ENCODE results near the gene CSF1R. TPM values are rescaled to one million over a fixed set of nuclear protein-coding genes. Genes with fewer than 3 reads are reported as not detected.
A peak's percentile ranks its signal among the peaks of the same experiment; 100 is the strongest.
"Not testable (repeated sequence)": the region's sequence is repeated elsewhere in the genome, so short reads cannot be mapped to it uniquely, and the experiment has no call there.

The CSF1R gene
- total RNA-seq, 1 donor from 2014 or later: 2.7 TPM

DNA sequence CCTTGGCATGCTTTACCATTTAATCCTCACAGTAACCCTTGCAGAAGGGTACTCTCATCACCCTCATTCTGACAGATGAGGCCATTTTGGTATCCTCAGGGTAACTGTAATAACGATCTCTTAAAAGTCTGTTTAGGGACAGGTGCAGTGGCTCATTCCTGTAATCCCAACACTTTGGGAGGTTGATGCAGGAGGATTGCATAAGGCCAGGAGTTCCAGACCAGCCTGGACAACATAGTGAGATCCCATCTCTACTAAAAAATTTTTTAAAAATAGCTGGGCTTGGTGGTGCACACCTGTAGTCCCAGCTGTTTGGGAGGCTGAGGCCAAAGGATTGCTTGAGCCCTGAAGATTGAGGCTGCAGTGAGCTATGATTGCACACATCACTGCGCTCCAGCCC is 31.8 kb downstream of the CSF1R start:
- no peak for ATAC-seq

DNA sequence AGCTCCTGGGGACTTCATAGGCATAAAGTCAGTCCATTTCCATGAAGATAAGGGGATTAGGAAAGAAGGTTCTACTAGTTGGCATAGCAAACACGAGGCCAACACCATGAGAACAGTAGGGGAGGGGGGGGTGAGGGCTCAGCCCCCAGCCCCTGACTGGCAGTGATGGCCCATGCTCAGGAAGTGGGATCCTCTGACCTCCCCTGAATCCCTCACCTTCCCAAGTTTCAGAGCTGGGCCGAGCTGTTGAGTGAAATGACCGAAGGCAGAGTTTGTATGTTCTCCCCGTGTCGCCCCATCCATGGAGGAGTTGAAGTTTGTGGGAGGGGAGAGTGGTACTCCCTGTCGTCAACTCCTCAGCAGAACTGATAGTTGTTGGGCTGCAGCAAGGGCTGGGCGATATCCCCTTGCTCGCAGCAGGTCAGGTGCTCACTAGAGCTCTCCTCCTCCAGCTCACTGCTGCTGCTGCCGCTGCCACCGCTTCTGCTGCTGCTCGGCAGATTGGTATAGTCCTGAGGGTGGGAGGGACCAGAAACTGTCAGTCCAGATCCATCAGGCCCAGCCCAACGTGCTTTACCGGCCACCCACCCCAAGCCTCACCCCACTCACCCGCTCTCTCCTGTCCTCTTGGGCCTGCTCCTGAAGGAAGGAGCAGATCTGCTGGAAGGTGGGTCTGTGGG is 32.5 kb downstream of the CSF1R start:
- no peak for ATAC-seq

DNA sequence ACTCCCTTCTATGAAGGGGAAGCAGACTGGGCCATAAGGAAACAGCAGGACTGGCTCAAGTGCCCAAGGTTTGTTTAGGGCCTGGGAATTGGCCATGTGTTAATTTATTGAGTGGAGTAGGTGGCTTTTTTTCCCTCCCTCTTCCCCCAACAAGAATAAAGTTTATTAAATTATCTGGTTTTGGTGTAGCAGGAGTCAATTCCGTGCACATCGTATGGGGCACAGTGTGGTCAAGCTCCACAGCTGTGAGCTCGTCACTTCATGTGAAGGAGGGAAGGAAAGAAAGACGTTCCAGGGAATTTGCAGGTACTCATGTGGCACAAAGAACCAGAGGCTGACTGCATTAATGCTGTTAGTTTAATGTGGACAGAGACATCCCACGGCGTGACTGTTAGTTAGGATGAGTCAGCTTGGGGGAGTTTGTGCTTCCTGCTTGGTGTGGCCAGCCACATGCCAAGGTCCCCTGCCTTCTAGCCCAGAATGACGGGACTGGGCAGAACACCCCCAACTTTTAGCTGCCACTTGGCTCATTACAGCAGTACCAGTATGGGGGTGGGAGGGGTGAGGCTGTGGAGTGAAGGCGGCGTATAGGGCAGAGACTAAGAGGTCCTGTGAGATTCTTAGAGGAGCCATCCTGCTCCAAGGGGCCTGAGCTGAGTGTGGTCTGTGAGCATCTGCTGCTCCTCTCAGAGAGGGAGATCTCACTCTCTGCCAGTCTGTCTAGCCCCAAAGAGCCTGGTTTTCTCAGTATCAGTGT is 33.2 kb downstream of the CSF1R start:
- no peak for ATAC-seq

DNA sequence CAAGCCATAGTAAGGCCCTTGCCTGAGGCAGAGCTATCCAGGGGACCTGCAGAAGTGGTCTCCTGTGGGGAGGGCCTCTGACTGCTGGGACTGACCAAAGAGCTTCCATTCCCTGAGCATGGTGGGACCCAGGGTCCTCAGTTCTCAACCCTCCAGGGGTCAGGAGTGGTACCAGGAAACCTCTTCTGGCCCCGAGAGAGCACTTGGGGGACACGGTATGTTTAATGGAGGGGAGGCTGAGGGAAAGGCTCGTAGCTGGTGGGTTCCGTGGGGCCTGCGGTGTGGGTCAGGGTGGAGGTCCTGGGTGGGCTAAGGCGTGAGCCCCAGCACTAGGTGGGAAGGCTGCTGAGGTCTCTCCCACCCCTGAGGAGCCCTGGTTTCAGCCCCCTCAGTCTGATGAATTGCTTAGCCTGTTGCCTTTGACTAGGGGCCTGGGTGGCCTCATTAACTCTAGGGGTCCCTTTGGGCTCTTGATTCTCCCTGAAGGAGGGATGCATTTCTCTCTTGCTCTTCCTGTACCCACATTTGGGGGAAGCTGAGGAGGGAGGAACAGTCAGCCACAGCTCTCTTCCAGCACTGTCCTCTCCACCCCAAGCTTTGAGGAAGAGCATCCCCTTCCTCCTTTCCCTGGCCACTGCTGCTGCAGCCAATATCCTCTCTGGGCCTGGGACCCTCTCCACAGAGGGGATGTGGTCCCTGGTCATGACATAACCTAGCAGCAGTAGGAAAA is 34.0 kb downstream of the CSF1R start:
- ATAC-seq: no peak

DNA sequence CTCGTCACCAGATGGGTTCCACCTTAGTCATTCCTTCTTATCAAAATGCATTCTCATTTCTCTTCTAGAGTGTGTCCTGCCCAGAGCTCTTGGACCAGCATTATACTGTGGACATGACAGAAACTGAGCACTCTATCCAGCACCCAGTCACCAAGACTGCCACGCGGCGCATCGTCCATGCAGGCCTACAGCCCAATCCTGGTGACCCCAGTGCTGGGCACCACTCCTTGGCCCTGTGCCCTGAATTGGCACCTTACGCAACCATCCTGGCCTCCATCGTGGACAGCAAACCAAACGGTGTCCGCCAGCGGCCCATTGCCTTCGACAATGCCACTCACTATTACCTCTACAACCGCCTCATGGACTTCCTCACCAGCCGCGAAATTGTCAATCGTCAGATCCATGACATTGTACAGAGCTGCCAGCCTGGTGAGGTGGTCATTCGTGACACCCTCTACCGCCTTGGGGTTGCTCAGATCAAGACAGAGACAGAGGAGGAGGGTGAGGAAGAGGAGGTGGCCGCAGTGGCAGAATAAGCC is 34.6 kb downstream of the CSF1R start:
- no peak for ATAC-seq

DNA sequence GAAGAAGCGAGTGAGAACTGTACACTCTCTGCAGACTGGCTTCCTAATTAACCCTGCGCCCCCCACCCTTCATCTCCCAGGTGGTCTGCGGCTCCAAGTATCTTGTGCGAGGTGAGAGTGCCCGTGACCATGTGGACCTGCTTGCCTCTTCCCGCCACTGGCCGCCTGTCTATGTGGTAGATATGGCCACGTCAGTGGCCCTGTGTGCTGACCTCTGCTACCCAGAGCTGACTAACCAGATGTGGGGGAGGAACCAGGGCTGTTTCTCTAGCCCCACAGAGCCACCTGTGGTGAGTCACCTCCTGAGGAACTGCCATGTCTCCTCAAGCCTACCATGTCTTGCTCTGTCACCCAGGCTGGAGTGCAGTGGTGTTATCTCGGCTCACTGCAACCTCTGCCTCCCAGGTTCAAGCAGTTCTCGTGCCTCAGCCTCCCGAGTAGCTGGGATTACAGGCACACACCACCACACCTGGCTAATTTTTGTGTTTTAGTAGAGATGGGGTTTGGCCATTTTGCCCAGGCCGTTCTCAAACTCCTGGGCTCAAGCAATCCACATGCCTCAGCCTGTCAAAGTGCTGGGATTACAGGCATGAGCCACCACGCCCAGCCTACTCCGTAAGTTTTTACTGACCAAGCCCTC is 36.1 kb downstream of the CSF1R start:
- peak; percentile 87 for ATAC-seq

DNA sequence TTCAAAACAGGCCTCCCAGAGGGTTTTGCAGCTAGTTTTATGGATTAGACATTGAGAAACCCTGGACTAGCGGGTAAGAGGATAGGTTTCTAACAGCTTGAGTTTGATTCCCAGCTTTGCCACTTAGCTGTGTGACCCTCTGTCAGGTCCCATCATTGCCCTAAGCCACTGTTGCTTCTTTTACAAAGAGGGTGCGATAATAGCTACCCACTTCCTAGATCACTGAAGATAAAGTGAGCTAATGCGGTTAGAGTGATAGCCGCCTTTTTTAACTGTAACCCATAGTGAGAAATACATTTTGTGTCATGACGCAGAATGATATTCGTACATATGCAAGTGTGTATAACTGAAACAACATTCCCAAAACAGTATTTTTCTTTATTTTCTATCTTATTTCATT is 40.3 kb downstream of the CSF1R start:
- ATAC-seq: no peak

DNA sequence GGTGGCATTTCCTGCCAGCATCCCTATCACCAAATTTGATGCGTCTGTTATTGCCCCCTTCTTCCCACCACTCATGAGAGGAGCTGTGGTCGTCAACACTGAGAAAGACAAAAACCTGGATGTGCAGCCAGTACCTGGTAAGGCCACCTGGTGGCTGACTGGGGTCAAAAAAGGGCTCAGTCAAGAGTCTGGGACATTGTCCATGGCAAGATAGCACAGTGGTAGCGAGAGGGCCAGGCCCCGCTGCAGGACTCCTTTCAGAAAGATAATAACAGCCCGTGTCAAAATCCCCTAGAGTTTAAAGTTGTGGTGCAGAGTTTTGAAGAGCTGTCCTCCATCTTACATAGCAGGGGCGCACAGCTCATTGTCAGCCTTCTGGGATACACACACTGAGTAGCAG is 40.8 kb downstream of the CSF1R start:
- no peak for ATAC-seq

DNA sequence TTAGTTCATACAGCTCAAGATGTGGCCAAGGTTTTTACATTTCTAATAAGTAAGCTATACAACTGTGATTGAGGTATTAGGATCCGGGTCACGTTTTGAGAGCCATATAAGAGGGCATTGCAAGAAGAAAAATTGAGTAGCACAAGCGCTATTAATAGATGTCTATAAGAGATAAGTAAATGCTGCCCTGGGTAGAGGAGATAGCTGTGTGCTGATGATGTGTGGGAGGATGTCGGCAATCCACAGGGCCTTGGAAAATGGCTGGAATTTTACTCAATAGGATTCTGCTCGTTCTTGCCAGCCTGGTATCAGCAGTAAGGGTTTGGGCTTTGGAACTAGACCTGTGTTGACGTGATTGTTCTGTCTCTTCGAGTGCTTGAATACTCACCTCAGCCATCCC is 41.6 kb downstream of the CSF1R start:
- ATAC-seq: no peak

DNA sequence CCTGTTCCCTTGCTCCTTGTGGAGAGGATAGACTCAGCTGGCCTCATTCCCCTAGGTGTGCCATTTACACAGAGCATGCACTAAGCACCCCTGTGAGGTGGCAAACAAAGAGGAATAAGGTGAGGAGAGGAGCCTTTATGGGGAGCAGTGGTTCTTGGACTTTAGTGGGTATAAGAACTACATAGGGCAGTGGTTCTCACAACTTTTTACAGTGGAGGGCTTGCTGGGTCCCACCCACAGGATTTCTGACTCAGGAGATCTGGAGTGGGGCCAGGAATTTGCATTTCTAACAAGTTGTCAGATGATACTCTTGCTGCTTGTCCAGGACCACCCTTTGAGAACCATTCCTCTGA is 42.0 kb downstream of the CSF1R start:
- no peak for ATAC-seq

DNA sequence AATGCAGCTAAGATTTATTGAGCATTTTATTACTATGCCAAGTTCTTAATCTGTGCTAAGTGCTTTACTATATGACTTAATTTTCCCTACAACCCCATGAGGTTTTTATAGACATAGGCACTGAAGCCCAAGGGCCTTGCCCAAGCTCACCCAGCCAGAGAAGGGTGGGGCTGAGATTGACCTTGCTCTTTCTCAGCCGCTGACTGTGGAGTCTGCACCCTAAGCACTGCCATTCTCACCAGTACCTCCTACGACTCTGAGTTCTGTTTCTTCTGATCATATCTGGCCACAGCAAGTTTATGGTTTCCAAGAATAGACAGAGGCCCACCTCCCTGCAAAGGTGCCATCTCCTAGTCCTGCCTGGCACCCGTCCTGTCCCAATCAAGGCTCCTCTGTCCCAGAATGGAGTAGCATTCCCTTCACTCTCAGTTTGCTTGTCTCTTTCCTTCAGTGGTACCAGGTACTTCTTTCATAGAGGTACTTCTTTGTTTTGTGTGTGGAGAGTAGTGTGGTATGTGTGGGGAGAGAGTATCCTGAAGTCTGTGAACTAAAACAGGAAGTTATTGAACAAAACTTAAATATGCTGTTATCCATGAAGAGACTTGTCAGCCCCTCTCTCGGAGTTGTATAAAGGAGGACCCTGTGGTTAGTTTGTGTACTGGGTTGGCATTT is 42.6 kb downstream of the CSF1R start:
- ATAC-seq: no peak

DNA sequence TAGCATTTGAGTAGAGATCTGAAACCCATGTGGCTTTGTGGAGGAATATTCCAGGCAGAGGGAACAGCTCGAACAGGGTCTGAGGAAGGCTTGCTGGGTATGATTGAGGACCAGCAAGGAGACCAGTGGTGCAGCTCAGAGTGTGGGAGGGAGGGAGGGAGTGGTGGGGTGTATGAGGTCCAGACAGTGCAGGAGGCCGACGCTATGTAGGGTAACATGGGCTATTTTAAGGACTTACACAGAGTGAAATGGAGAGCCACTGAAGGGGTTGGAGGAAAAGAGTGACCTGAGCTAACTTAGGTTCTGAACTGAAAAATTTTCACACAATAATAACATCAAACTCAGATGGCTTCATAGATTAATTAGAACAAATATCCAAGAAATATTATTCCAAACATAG is 43.9 kb downstream of the CSF1R start:
- no peak for ATAC-seq

DNA sequence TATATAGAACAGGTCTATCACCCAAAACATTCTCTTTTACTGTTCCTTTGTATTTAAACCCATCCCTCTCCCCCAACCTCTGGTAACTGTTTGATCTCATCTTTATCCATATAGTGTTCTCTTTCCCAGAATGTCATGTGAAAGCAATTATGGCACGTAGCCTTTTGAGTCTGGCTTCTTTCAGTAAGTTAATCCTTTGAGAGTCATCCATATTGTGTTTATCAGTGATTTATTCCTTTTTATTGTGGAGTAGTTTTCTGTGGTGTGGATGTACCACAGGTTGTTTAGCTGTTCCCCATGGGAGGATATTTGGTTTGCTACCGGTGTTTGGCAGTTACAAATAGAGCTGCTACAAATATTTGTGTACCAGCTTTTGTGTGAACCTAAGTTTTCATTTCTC is 47.8 kb downstream of the CSF1R start:
- no peak for ATAC-seq

DNA sequence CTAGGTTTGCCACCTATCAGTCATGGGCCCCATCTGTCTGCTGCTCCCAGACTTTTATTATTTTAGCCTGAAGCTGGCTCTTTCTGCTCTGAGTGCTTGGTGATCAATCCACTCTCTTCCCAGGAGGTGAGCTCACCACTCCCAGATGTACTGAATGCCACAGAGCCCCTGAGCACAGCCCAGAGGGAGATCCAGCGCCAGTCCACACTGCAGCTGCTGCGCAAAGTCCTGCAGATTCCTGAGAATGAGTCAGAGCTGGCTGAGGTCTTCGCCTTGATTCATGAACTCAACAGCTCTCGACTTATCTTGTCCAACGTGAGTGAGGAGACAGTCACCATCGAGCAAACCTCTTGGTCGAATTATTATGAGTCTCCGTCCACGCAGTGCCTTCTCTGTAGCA is 49.8 kb downstream of the CSF1R start:
- peak; percentile 58 for ATAC-seq

DNA sequence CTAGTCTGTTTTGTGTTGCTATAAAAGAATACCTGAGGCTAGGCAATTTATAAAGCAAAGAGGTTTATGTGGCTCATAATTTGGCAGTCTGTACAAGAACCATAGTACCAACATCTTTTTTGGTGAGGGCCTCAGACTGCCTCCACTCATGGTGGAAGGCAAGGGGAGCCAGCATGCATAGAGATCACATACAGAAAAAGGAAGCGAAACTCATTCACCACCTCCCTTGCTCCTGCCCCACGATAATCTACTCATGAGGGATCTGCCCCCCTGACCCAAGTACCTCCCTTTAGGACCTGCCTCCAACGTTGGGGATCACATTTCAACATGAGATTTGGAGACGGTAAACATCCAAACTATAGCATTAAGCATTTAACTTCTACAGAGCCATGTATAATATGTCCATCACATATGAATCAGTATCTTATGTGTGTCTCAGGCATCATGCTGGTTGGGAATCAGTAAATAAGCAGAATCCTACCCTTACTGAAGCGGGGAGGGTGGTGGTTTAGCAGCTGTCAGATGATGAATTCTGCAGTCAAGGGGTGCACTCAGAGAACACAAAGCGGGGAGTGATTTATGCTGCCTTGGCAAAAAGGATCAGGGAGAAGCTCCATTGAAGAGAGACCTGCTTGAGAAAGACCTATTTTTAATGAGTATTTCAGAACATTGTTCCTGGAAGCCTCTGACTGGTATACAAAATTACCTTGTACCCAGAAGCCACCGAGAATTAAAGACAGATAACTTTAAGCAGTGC is 51.0 kb downstream of the CSF1R start:
- ATAC-seq: no peak

DNA sequence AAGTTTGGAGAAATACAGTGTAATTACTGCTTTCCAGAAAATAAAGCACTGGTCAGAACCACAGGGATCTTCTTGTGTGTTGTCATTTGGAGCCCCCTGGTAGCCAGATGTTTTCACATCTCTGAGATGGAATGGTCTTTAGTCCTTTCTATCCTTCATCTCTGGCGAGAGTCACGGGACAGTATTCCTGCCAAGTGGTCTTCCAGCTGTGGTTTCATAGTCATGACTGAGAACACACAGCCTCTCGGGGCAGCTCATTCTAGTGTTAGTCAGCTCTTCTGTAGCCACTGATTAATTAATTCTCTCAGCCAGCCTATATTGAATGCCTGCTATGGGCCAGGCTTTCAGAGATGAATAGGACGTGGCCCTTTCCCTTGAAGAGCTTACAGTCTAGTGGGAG is 51.7 kb downstream of the CSF1R start:
- ATAC-seq: peak; percentile 10

DNA sequence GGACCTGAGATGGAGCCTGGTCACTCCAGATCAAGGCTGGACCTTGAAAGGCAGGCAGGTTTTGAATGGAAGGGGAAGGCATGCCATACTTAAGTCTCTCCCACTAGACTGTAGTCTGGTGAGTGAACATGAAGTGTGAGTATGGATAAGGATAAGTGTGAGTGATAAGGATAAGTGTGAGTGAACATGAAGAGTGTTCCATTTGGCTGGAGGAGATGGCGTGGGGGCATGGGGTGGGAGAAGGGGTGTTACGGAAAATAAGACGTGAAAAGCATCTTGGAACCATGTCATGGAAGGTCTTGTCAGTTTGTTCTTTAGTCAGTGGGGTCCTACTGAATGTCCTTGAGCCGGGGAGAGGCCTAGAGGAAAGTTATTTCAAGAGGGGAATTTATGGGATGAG is 53.0 kb downstream of the CSF1R start:
- ATAC-seq: no peak

DNA sequence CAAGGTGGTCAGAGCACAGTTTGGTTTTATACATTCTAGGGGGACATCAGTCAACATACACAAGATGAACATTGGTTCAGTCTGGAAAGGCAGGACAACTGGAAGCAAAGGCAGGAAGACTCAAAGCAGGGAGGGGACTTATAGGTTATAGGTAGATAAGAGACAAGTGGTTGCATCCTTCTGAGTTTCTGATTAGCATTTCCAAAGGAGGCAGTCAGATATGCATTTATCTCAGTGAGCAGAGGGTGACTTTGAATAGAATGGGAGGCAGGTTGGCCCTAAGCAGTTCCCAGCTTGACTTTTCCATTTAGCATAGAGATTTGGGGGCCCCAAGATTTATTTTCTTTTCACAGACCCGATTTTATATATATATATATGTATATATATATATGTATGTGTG is 58.3 kb downstream of the CSF1R start:
- not testable (repeated sequence) for ATAC-seq

DNA sequence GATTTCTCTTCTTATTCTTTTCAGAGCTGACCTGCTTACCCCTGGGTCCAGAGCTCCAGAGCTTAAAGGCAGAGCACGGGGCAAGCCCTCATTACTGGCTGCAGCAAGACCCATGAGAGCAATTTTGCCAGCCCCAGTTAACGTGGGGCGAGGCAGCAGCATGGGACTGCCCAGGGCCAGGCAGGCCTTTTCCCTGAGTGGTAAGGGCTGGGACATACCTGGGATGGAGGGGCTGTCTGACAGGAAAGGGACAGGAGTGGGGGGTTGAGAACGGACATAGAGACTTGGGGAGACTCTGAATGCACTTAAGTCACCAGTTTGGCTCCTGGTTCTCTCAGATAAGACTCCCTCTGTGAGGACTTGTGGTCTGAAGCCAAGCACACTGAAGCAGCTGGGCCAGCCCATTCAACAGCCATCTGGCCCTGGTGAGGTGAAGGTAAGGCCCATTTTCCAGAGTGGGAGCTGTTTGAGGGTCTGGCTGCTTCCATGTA is 59.6 kb downstream of the CSF1R start:
- ATAC-seq: no peak

DNA sequence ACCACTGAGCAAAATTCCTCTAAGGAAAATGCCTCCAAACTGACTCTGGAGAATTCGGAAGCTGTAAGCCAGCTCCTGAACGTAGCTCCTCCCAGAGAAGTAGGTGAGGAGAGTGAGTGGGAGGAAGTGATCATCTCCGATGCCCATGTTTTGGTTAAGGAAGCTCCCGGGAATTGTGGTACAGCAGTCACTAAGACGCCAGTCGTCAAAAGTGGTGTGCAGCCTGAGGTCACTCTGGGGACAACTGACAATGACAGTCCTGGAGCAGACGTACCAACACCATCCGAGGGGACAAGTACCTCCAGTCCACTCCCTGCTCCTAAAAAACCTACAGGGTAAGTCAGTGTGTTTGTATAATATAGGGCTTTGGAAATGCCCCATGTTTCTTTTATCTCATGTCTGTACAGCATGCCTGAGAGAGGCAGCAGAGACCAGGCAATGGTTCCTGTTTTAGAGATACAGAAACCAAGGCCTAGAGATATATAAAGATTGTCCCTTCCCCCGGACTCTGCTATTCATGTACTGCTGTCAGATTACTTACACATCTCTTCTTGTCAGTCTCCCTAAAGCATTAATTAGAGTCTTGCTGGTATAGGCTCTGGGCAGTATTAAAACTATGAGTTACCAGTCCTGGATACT is 61.9 kb downstream of the CSF1R start:
- ATAC-seq: no peak

DNA sequence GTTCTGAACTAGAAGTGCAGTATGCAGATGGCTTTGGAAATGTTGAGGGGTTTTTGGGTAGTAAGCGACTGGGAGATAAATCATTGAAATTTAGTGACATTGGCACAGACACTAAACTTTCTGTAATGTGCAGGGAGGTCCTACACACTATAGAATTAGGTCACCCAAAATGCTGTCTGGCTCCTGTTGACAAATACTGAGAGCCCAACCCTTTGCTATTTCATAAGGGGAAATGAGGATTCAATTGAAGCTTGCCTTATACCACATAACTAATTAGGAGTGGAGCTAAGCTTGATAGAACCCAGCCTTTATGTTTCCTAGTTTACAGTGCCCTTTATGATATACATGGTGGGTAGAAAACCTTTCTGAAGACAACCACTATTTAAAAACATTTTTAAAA is 63.2 kb downstream of the CSF1R start:
- peak; percentile 34 for ATAC-seq
